Pulmonary artery endothelial cell (primary cell): ENCODE data around the gene GNL1. TPM values are rescaled to one million over a fixed set of nuclear protein-coding genes. Genes with fewer than 3 reads are reported as not detected.
A peak's percentile ranks its signal among the peaks of the same experiment; 100 is the strongest.
"Not testable (repeated sequence)": the region's sequence is repeated elsewhere in the genome, so short reads cannot be mapped to it uniquely, and the experiment has no call there.

Experiments
- DNase-seq: peaks from one replicate; pipeline ENCODE4 v3.0.0-alpha.2; 2011; ENCODE audit warnings: low read depth, low spot score
- total RNA-seq: library from RNA; depleted of rRNA; stranded (reverse); fragments of >200 nt; gene quantifications from 2 replicates; pipeline ENCODE4 v1.2.3, GENCODE V29; 2014

Gene GNL1
- total RNA-seq, 1 donor from 2014 or later: 62.7 TPM

- no peak for DNase-seq
Observed at GRCh38 chr6:30530014-30530413, 26.3 kb downstream of the GNL1 start.

DNA sequence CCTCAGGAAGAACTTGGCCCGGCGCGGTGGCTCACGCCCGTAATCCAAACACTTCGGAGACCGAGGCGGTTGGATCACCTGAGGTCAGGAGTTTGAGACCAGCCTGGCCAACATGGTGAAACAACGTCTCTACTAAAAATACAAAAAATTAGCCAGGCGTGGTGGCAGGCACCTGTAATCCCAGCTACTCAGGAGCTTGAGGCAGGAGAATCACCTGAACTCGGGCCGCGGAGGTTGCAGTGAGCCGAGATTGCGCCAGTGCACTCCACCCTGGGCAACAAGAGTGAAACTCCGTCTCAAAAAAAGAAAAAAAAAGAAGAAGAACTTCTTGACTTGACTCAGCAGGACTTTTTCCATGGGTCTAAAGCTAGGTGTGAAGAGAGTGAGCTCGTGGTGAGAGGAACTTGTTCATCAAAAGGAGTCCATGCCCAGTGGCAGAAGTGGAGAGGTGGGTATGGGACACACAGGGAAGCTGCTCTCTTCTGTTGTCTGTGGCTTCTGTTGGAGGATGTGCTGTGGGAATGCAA lies 26.9 kb downstream of the GNL1 start:
- DNase-seq: not testable (repeated sequence)

DNA sequence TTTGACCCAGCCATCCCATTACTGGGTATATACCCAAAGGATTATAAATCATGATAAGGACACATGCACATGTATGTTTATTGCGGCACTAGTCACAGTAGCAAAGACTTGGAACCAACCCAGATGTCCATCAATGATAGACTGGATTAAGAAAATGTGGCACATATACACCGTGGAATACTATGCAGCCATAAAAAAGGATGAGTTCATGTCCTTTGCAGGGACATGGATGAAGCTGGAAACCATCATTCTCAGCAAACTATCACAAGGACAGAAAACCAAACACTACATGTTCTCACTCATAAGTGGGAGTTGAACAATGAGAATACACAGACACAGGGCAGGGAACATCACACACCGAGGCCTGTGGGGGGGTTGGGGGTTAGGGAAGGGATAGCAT lies 29.8 kb downstream of the GNL1 start:
- DNase-seq: not testable (repeated sequence)

GRCh38 chr6:30521952-30522351 lies 34.3 kb downstream of the GNL1 start:
- DNase-seq: not testable (repeated sequence)

DNA sequence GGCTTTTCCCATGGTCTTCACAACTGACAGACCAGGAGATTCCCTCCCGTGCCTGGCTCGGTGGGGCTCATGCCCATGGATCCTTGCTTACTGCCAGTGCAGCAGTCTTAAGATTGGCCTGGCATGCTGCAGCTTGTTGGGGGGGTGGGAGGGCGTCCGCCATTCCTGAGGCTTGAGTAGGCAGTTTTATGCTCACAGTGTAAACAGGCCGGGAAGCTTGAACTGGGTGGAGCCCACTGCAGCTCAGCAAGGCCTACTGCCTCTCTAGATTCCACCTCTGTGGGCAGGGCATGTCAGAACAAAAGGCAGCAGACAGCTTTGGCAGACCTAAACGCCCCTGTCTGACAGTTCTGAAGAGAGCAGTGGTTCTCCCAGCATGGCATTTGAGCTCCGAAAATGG lies 35.2 kb downstream of the GNL1 start:
- DNase-seq: not testable (repeated sequence)

- DNase-seq: no peak
Observed at GRCh38 chr6:30520522-30520921, 35.8 kb downstream of the GNL1 start.

DNA sequence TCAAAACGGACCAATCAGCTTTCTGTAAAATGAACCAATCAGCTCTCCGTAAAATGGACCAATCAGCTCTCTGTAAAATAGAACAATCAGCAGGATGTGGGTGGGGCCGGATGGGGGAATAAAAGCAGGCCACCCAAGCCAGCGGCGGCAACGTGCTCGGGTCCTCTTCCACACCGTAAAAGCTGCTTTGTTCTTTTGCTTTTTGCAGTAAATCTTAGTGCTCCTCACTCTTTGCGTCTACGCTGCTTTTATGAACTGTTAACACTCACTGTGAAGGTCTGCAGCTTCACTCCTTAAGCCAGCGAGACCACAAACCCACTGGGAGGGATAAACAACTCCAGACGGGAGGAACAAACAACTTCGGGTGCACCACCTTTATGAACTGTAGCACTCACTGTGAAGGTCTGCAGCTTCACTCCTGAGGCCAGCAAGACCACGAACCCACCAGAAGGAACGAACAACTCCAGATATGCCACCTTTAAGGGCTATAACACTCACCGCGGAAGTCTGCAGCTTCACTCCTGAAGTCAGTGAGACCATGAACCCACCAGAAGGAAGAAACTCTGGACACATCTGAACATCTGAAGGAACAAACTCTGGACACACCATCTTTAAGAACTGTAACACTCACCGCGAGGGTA lies 37.7 kb downstream of the GNL1 start:
- not testable (repeated sequence) for DNase-seq

DNA sequence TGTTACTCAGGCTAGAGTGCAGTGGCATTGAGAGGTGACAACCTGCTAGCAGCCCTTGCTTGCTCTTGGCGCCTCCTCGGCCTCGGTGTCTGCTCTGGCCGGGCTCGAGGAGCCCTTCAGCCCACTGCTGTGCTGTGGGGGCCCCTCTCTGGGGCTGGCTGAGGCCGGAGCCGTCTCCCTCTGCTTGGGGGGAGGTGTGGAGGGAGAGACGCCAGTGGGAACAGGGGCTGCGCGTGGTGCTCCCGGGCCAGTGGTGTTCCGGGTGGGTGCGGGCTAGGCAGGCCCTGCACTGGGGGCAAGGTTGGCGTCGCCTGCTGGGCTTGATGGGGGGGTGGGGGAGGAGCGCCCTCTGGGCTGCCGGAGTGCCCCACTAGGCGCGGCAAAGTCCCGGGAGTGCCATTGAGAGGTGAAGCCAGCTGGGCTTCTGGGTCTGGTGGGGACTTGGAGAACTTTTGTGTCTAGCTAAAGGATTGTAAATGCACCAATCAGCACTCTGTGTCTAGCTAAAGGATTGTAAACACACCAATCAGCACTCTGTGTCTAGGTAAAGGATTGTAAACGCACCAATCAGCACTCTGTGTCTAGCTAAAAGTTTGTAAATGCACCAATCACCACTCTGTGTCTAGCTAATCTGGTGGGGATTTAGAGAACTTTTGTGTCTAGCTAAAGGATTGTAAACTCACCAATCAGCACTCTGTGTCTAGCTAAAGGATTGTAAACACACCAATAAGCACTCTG lies 38.4 kb downstream of the GNL1 start:
- DNase-seq: not testable (repeated sequence)

DNA sequence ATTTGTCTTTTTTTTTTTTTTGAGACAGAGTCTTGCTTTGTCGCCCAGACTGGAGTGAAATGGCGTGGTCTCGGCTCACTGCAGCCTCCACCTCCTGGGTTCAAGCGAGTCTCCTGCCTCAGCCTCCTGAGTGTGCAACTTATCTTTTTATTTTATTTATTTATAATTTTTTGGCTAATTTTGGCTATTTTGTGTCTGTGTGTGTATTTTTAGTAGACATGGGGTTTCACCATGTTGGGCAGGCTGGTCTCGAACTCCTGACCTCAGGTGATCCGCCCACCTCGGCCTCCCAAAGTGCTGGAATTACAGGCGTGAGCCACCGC lies 39.6 kb downstream of the GNL1 start:
- not testable (repeated sequence) for DNase-seq

DNA sequence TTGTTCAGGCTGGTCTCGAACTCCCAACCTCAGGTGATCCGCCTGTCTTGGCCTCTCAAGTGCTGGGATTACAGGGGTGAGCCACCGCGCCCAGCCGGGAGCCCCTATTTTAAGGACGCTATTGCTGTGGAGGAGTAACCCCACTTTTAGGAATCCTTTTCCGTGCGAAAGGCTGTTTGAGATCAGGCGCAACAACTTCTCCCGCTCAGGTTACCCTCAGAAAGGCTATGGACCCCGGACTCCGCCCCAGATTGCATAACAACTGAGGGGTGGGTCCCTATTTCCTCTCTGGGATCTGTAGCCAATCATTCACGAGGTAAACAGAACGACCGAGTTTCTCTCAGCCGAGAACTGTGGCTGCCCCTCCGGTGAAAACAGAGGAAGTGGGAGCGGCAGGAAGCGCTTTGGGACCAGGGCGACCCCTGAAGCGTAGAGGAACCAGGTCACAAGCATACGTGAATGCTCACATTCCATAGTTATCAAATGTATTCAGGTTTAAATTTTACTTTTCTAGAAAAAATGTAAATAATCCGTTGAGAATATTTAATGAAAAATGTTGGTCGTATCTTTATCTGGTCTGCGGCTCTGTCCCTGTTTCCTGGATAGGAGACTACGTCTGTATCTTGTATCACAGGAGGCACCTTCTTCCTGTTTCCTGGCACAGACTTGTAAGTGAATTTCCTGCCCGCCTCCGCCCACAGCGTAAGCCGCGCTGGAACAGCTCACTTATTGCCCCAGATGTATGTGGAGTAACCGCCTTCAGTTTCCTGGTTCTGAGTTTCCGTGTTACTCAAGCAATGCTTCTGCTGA lies 40.1 kb downstream of the GNL1 start:
- DNase-seq: peak; percentile 100

DNA sequence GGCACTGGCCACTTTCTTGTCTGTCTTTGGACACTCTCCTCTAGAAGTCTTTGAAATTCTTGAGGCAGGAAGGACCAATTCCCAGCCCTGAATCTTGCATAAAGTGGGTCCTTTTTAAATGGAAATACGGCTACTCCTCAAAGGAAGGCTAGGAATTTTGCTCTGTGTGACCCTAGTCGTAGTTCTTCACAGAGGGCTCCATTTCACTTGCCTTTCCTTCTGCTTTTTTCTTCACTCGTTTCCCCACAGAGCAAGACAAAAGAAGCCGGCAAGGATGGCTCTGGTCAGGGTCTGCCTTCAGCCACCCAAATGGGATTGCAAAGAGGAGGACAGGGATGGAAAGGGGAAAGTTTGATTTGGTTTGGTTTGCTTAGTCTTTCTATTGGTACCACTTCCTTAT lies 41.2 kb downstream of the GNL1 start:
- DNase-seq: no peak

GRCh38 chr6:30513451-30513850 lies 42.8 kb downstream of the GNL1 start:
- no peak for DNase-seq

- no peak for DNase-seq
Observed at GRCh38 chr6:30511169-30511546, 45.1 kb downstream of the GNL1 start.

GRCh38 chr6:30510419-30511168 lies 45.7 kb downstream of the GNL1 start:
- no peak for DNase-seq

DNA sequence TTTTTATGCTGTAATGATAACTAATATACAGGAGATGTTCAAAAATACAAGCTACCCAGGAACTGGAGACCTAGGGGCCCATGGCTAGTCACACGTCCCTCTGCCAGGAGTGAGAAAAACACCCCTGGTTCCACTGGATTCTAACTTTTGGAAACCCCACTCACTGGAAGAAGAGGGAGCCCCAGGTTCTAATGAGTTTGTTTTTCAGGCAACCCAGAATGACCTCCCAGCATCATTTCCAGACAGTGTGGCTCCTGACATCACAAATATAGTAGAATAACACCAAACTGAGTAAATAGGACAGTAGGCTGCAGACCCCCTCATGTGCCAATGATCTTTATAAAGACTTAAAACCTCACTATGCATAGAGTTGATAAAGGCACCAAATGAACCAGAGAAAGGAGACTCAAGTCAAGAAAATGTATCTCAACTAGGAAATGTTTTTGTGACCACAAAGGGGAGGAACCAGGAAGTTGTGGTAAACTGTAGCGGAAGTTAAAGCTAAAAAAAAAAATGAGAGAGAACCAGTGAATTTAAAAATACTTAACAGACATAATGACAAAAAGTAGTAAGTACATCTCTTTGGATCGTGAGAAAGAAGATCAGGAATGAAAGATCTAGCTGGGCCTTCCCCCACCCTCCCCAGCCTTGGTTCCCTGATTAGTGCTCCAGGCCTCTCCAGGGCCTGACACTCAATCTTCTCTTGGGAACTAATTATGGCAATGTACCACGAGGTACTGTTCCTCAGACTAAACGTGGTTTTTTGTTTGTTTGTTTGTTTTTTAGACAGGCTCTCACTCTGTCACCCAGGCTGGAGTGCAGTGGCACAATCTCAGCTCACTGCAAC lies 47.2 kb downstream of the GNL1 start:
- DNase-seq: no peak

DNA sequence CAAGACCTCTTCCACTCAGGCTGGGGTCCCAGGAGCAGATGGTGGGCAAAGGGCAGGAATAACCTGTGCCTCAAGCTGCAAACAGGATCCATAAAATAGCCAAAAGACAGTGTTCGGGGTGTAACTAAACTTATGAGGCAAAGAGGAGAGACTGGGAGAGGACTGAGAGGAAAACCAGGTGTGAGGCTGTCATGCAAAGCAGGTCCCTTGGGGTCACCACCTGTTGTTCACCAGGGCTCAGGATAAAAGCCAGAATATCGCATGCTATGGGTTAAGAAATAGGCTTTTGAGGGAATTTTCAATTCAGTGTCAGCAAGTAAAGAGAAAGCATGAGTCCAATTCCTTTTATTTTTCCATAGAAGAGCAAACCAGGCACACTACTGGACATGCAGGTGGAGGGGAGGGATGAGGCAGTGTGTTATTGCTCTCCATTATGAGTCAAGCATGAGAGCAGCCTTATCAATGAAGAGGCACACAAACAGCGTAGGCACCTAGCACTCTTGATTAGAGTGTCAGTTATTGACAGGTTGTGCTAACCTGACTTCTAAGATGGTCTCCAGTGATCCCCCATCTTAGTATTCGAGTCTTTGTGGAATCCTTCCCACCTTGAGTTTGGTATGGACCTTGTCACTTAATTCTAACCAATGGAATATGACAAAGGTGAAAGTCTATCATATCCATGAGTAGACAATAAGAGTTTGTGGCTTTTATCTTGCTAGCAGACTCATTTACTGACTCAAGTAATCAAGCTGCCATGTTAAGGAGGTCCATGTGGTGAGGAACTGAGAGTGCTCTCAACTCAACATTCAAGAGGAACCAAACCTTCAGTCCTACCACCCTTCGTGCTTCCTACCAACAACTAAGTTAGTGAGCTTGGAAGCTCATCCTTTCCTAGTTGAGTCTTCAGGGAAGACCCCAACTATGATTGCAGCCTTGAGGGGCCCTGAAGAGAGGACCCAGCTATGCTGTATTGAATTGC lies 48.2 kb downstream of the GNL1 start:
- no peak for DNase-seq

GRCh38 chr6:30500421-30501355 lies 55.6 kb downstream of the GNL1 start:
- peak; percentile 69 for DNase-seq

DNA sequence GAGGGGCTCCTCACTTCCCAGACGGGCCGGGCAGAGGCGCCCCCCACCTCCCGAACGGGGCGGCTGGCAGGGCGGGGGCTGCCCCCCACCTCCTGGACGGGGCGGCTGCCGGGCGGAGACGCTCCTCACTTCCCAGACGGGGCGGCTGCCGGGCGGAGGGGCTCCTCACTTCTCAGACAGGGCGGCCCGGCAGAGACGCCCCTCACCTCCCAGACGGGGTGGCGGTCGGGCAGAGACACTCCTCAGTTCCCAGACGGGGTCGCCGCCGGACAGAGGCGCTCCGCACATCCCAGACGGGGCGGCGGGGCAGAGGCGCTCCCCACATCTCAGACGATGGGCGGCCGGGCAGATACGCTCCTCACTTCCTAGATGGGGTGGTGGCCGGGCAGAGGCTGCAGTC lies 57.6 kb downstream of the GNL1 start:
- DNase-seq: not testable (repeated sequence)
